ENCODE measurements around the gene WDR90.

DNA sequence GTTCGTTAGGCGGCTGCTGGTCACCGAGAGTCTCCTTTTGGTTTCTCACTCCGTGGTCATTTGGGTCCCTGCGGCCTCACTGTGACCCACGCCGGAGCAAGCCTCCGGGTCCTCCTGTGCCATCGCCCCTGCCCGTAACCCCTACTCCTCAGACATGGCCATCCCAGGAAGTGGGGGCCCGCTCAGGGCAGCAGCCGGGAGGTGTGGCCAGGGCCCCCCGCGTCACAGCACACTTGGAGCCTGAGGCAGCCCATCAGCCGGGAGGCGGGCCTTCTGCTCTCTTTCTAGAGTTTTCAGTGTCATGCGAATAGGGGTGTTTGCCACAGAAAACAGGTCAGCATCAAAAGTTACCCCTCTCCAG lies 26.3 kb upstream of the WDR90 start:
- TF ChIP-seq, protein P1, sequence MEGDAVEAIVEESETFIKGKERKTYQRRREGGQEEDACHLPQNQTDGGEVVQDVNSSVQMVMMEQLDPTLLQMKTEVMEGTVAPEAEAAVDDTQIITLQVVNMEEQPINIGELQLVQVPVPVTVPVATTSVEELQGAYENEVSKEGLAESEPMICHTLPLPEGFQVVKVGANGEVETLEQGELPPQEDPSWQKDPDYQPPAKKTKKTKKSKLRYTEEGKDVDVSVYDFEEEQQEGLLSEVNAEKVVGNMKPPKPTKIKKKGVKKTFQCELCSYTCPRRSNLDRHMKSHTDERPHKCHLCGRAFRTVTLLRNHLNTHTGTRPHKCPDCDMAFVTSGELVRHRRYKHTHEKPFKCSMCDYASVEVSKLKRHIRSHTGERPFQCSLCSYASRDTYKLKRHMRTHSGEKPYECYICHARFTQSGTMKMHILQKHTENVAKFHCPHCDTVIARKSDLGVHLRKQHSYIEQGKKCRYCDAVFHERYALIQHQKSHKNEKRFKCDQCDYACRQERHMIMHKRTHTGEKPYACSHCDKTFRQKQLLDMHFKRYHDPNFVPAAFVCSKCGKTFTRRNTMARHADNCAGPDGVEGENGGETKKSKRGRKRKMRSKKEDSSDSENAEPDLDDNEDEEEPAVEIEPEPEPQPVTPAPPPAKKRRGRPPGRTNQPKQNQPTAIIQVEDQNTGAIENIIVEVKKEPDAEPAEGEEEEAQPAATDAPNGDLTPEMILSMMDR (IDR thresholded peaks at IDR 0.05), result no peak
- no peak for TF ChIP-seq POLR2A (IDR thresholded peaks at IDR 0.05)
